Activated gamma-delta T cell treated with anti-CD3 and anti-CD28 coated beads, Interleukin-2, amount 50 U/mL, for 16 hours (primary cell): ENCODE results near the gene CDK14.

Experiments
- DNase-seq: peaks from one replicate; pipeline ENCODE4 v3.0.0-alpha.2; 2020; ENCODE audit warnings: low read depth

Gene CDK14

GRCh38 chr7:90596671-90597562, 796 bp downstream of the CDK14 start:
- no peak for DNase-seq

DNA sequence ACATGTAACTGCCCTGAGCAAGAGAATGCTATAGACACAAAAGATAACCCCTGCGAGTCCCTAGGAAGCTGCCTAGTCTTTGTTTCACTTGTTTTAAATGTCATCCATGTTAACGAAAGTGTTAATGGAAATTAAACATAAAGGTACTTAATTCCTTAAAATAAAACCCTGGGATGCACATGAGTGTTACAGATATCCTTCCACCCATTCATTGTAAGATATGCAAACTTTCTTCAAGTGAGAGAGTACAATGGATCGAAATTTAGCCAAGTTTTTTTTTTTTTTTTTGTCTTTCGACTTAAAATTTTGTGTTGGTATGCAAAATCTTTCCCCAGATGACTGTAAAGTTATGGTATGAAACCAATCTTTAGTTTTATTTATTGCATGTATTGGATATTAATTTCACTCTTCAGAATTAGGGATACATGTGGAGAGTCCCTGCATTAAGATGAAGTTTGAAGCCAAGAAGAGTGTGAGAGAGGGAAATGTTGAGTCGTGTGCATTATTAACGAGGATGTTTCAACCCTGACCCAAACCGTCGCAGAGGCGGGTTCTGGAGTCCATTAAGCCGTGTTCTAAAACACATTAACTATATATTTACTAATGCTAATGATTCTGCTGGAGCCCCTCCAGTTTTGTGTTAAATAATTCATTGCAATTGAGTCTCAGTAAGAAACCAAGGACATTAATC, 1.6 kb downstream of the CDK14 start:
- no peak for DNase-seq

DNA sequence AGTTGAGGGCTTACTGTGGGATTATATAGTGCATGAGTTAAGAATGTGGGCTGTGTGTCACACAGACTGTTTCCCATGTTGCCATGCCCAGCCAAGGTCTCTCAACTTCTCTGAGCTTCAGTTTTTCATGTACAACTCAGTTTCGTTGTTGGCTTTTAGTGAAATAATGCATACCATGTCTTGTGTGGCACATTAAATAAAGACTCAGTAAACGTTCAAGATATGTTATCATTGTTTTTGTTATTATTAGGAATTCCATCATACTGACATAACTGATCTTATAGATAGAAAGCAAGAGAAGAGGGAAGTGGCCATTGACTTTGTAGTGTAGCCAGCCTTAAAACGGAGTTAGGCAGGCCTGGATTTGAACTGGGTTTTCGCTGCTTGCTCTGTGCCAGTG, 2.9 kb downstream of the CDK14 start:
- no peak for DNase-seq

DNA sequence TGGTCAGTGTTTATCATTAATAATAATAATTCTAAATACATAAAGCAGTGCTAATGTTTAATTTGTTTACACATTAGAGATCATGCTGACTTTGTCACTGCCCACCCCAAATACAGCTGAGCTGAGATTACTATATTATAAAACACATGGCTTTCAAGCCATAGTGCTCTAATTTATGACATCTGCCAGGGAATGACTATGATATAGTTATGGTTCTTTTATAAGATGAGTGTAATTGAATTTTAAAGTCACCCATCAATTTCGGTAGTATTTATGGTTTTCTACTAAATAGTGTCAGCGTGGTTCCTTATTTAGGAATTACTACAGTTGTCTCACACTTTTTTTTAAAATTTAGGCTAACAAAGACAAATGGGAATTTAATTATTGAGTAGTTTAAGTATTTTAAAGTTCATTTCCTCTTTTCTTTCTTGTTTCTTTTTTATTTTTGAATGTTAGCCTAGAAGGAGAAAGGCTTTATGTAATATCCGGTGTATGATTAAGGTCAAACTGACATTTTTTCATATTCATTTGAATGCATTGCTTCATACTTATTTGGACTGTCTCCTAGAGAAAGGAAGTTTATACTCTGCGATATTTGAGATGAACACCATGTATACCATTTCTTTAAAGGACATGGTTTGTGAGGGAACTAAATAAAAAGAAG, 3.9 kb downstream of the CDK14 start:
- no peak for DNase-seq

- DNase-seq: no peak
Observed at GRCh38 chr7:90602303-90602702, 6.2 kb downstream of the CDK14 start.

- no peak for DNase-seq
Observed at GRCh38 chr7:90603346-90603745, 7.2 kb downstream of the CDK14 start.

GRCh38 chr7:90604383-90604782, 8.3 kb downstream of the CDK14 start:
- DNase-seq: no peak

GRCh38 chr7:90605055-90605454, 8.9 kb downstream of the CDK14 start:
- DNase-seq: no peak

GRCh38 chr7:90607196-90607595, 11.1 kb downstream of the CDK14 start:
- DNase-seq: no peak

- DNase-seq: no peak
Observed at GRCh38 chr7:90610105-90610504, 14.0 kb downstream of the CDK14 start.

DNA sequence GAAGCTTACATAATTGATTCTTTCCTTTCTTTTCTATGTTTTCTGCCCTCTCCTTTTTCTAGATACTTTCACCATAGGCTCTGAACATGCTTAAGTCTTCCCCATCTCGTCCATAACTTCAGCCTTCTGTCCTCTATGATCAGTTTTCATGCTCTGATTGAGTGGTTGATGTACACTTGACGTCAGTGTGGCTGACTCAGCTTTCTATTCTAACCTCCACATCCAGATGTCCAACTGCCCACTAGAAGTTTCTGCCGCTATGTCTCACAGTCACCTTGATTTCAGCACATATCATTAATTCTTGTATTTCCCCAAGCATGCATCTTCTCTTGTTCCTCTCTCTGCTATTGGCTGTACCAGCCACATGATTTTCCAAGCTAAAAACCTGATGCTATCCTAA, 15.0 kb downstream of the CDK14 start:
- no peak for DNase-seq

DNA sequence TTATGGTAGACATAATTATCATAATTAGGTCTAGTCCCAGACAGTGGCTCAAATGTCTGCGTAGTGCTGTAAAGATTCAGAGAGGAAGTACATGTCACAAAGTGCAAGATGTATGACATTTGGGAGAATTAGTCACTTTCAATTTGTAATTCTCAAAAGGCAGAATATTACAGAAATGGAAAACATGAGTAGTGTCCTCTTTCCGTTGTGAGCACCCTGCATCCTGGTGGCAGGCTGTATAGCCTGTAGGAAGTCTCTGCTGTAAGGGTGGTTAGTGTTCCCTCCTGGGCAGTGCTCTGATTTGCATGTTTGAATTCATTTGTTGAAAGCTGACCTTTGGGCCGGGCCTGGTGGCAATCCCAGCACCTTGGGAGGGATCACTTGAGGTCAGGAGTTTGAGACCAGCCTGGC, 17.0 kb downstream of the CDK14 start:
- DNase-seq: no peak

GRCh38 chr7:90617442-90617841, 21.3 kb downstream of the CDK14 start:
- no peak for DNase-seq

DNA sequence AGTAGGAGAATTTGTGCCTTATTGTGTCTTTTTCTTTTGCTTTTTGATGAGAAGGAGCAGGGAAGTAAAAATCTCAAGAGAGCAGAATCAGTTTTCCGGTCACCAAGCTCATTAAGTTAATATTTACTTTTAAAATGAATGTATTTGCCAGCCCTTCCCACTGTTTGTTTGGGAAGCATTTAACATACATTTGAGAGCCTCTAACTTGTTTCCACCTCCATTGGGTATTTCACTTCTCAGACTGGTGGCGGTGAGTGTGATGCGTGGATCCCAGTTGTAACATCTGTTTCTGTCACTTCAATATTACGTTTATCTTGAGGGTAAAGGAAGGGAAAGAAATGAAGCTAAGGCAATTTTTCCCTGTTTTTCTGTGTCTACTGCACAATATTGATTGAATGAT, 22.8 kb downstream of the CDK14 start:
- DNase-seq: no peak

- DNase-seq: no peak
Observed at GRCh38 chr7:90621125-90621746, 25.1 kb downstream of the CDK14 start.

DNA sequence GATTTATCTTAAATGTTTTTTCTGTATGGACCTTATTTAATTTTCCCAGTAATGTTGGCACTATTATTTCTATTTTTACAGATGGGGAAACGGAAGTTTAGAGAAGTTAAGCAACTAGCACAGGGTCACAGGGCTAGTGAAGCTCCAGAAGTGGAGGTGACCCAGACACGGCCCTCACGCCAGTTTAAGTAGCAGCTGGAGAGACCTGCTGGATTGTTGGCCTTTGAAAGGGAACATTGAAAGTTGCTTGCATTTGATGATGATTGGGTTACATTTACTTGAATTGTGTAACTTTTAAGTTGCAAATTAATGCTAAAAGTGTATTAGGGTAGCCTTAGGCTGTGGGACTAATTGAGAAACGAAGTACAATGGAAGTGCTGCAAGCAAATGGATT, 25.6 kb downstream of the CDK14 start:
- no peak for DNase-seq

GRCh38 chr7:90622670-90623069, 26.5 kb downstream of the CDK14 start:
- no peak for DNase-seq

DNA sequence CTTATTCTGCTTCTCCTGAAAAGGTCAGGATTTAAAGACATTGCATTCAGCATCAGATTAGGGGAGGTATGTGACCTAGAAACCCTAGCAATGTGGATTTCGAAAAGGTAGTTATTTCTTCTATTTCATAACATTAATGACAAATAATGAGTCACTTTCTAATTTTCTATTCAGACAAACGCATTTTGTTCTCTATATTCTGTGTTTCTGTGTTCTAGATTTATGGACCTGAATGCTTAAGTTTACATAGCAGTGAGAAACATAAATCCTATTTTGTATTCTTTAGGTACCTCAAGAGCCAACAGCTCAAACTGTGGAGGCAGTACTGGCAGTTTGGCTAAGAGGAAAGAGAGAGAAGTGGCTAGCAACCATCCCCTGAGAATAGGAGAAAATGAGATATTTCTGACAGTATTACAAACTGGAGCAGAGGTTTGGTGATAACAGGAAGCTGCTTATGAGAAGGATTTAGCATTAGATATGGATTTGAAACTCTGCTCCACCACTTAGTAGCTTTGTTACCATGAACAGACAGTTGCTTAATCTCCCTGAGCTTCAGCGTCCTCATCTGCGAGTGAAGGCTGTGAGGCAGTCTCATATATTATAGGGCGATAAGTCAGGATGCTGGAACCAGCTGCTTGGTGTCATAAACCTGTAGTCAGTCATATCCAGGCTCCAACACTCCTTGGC, 28.2 kb downstream of the CDK14 start:
- DNase-seq: no peak

DNA sequence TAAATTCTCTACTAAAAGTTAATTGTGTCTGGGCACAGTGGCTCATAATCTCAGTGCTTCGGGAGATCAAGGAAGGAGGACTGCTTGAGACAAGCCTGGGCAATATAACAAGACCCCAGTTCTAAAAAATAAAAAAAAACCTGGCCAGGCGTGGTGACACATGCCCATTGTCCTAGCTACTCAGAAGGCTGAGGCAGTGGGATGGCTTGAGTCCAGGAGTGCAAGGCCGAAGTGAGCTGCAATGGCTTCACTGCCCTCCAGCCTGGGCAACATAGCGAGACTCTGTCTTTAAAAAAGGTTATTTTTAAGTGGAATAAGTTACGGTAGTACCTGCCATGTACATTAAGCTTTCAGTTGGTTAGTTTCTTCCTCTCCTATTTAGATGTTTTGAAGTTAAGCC, 28.9 kb downstream of the CDK14 start:
- DNase-seq: no peak

GRCh38 chr7:90625562-90625961, 29.4 kb downstream of the CDK14 start:
- DNase-seq: no peak

DNA sequence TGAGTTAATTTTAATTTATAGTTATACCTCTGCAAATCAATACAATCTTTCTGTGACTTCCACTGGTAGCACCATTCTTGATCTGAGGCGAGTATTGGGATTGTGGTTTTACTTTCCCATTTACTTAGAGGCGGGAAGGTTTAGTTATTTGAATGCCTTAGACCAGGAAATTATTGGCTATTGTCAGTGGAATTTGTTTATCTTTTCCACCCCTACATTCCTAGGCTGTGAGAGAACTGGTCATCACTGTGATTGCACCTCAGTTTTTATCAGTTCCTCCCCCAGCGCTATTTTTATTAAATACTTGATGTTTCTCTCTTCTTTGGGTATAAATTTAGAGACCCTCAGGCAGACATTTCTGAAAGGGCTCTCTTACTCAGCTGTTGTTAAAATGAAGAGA, 29.9 kb downstream of the CDK14 start:
- no peak for DNase-seq
